Spleen (tissue), 11 donors: Measurements from ENCODE around the gene ELFN1. TPM values are rescaled to one million over a fixed set of nuclear protein-coding genes. Genes with fewer than 3 reads are reported as not detected.
"Not testable (repeated sequence)": the region's sequence is repeated elsewhere in the genome, so short reads cannot be mapped to it uniquely, and the experiment has no call there.

ENCODE experiments used
- DNase-seq: peaks from one replicate; pipeline ENCODE4 v3.0.0-alpha.2; 2020
- H3K27ac ChIP-seq, 8 donors: fragments of 200-600 bp; sonication (generic) in 7 of 8; 1 replicate in 4 of 8; 2 replicates in 4 of 8; pipeline versions ENCODE4 v1.5.0 to v1.8.0; 2016 to 2021; ENCODE audit warnings: inconsistent platforms in 4 of 8, mild to moderate bottlenecking in 4 of 8, moderate library complexity in 1 of 8
- H3K27me3 ChIP-seq, 7 donors: fragments of 200-600 bp; sonication (generic) in 6 of 7; replicated peaks in 1 of 7; 1 replicate in 4 of 7; 2 replicates in 3 of 7; pipeline versions ENCODE4 v1.5.0 to v1.8.0; 2016 to 2021; ENCODE audit warnings: inconsistent platforms in 3 of 7, mild to moderate bottlenecking in 1 of 7
- H3K36me3 ChIP-seq, 6 donors: fragments of 200-600 bp; sonication (generic) in 5 of 6; 1 replicate in 4 of 6; 2 replicates in 2 of 6; pipeline versions ENCODE4 v1.5.0 to v1.8.0; 2016 to 2021; ENCODE audit warnings: inconsistent platforms in 2 of 6
- H3K4me1 ChIP-seq, 6 donors: fragments of 200-600 bp; sonication (generic) in 5 of 6; 1 replicate in 3 of 6; 2 replicates in 3 of 6; pipeline versions ENCODE4 v1.5.0 to v1.8.0; 2016 to 2021; ENCODE audit warnings: inconsistent platforms in 3 of 6
- H3K4me3 ChIP-seq, 8 donors: fragments of 200-600 bp; sonication (generic) in 7 of 8; 1 replicate in 4 of 8; 2 replicates in 4 of 8; pipeline versions ENCODE4 v1.5.0 to v1.8.0; 2016 to 2021; ENCODE audit warnings: inconsistent platforms in 4 of 8, mild to moderate bottlenecking in 4 of 8, moderate library complexity in 2 of 8
- H3K9me3 ChIP-seq, 8 donors: fragments of 200-600 bp; sonication (generic) in 7 of 8; 1 replicate in 4 of 8; 2 replicates in 4 of 8; pipeline versions ENCODE4 v1.5.0 to v1.8.0; 2016 to 2021; ENCODE audit warnings: inconsistent platforms in 4 of 8
- CTCF ChIP-seq, 11 experiments: fragments of 200-600 bp in 7 of 11; fragments of 450-650 bp in 4 of 11; sonication (generic) in 4 of 11; IDR thresholded peaks in 8 of 11; conservative IDR thresholded peaks in 3 of 11; 1 replicate in 7 of 11; 2 replicates in 4 of 11; pipeline versions ENCODE4 v1.4.0 to v1.8.0; 2016 to 2021; ENCODE audit warnings: antibody characterized with exemption in 11 of 11, inconsistent platforms in 4 of 11, mild to moderate bottlenecking in 1 of 11
- POLR2A ChIP-seq, 3 donors: fragments of 450-650 bp; IDR thresholded peaks; one replicate each; pipeline ENCODE4 v1.5.1; 2017; ENCODE audit warnings: antibody characterized with exemption in 3 of 3, mild to moderate bottlenecking in 1 of 3
- POLR2AphosphoS5 ChIP-seq, 3 donors: sonication (generic); formaldehyde crosslinking; IDR thresholded peaks; one replicate each; pipeline ENCODE4 v1.5.1; 2017; ENCODE audit warnings: antibody characterized with exemption in 3 of 3
- WGBS, 5 donors: extraction: QIAGEN DNeasy Blood & Tissue Kit in 3 of 5; methylation state at CpG; one replicate each; pipeline versions ENCODE4 v1.1.5 to v1.1.7; 2013 to 2018; 5-methylcytosine and 5-hydroxymethylcytosine counted together
- intact Hi-C: fragments of 100-400 bp; cut with DNase I; formaldehyde crosslinking; loops from one replicate; pipeline ENCODE4 v1.15.0; 2023; ENCODE audit warnings: low total_unique reads
- polyA plus RNA-seq, 3 donors: library from polyadenylated mRNA; stranded (reverse); fragments of 200-250 nt; gene quantifications; one replicate each; pipeline ENCODE4 v1.2.1, GENCODE V29; 2013
- total RNA-seq, 7 donors: library from RNA; depleted of rRNA in 3 of 7; stranded (reverse); fragments of >200 nt in 3 of 7; fragmentation: NEBNext Ultra II Directional in 4 of 7; extraction: Animal tissue kit (Norgen Biotek cat#: 25700) in 4 of 7; gene quantifications; one replicate each; pipeline versions ENCODE4 v1.1.0 to v1.2.1, GENCODE V29; 2016 to 2021
- donor health status: healthy with polysubstance abuse.
- donor health status: DM: no; HTN: no; CAD: no; lungs with moderate emphysema.
- donor health status: DM: no; HTN: no; CAD: no.
- donor health status: Bipolar disorder and iron deficiency.
- donor health status: healthy.
- donor health status: DM: no; HTN: no; CAD: no.
- donor health status: DM: yes; HTN: yes; CAD: no.

The ELFN1 gene
- total and polyA plus RNA-seq, 10 donors: 0.22 to 3.9 (median 2.4) TPM

GRCh38 chr7:1717095-1717483 is 47.0 kb downstream of the ELFN1 start:
- peaks cover 0 to 23% (median 10%) of the 10 kb centered on the region in 6 donors for H3K4me1 ChIP-seq
- no peak overlapping the region for H3K27ac ChIP-seq
- peaks cover 0 to 29% (median 0%) of the 10 kb centered on the region in 7 donors for H3K27me3 ChIP-seq
- intact Hi-C loops: no loop called here
- H3K9me3 ChIP-seq: no peaks in the 10 kb centered on the region
- no peak for TF ChIP-seq CTCF (IDR thresholded peaks at IDR 0.05 in 8 of 11, conservative IDR thresholded peaks at IDR 0.05 in 3 of 11)
- TF ChIP-seq POLR2A (IDR thresholded peaks at IDR 0.05): no peak
- no peak for TF ChIP-seq POLR2AphosphoS5 (IDR thresholded peaks at IDR 0.05)
- DNase-seq: no peak
- no peak overlapping the region for H3K4me3 ChIP-seq
- WGBS, 5 donors: 71 to 94% (median 90%) methylated on average over 5 to 10 of the region's 10 CpGs
- H3K36me3 ChIP-seq: no peaks in the 10 kb centered on the region

GRCh38 chr7:1717903-1718676 is 48.0 kb downstream of the ELFN1 start:
- peaks cover 0 to 18% (median 9%) of the 10 kb centered on the region in 6 donors for H3K4me1 ChIP-seq
- no peak for DNase-seq
- peaks cover 0 to under 1% (median 0%) of the 10 kb centered on the region in 8 donors for H3K9me3 ChIP-seq
- intact Hi-C loops: no loop called here
- no peak overlapping the region for H3K4me3 ChIP-seq
- peaks cover 0 to 29% (median 0%) of the 10 kb centered on the region in 7 donors for H3K27me3 ChIP-seq
- TF ChIP-seq POLR2A (IDR thresholded peaks at IDR 0.05) (no peak), POLR2AphosphoS5 (IDR thresholded peaks at IDR 0.05) (no peak), CTCF (IDR thresholded peaks at IDR 0.05 in 8 of 11, conservative IDR thresholded peaks at IDR 0.05 in 3 of 11) (no peak)
- WGBS, 5 donors: 92 to 95% (median 94%) methylated on average over 15 of the region's 15 CpGs
- no peaks in the 10 kb centered on the region for H3K36me3 ChIP-seq
- no peak overlapping the region for H3K27ac ChIP-seq

- intact Hi-C loops, H3K36me3 ChIP-seq, H3K9me3 ChIP-seq, DNase-seq, H3K27ac ChIP-seq, H3K4me3 ChIP-seq: not testable (repeated sequence)
- 64 to 78% (median 68%) methylated on average over 3 to 10 of the region's 10 CpGs for WGBS, 5 donors
- peaks cover 0 to 25% (median 0%) of the 10 kb centered on the region in 7 donors for H3K27me3 ChIP-seq
- H3K4me1 ChIP-seq: peaks cover 0 to 11% (median 3%) of the 10 kb centered on the region in 6 donors
Measured at GRCh38 chr7:1718850-1719249, 48.8 kb downstream of the ELFN1 start.

GRCh38 chr7:1719256-1719655 is 49.2 kb downstream of the ELFN1 start:
- intact Hi-C loops, DNase-seq: not testable (repeated sequence)
- WGBS, 5 donors: 76 to 82% (median 79%) methylated on average over 6 to 13 of the region's 13 CpGs

GRCh38 chr7:1719913-1720312 is 49.8 kb downstream of the ELFN1 start:
- H3K27ac ChIP-seq: no peak overlapping the region
- TF ChIP-seq POLR2A (IDR thresholded peaks at IDR 0.05) (no peak), CTCF (IDR thresholded peaks at IDR 0.05 in 8 of 11, conservative IDR thresholded peaks at IDR 0.05 in 3 of 11) (no peak), POLR2AphosphoS5 (IDR thresholded peaks at IDR 0.05) (no peak)
- H3K27me3 ChIP-seq: peaks cover 0 to 27% (median 0%) of the 10 kb centered on the region in 7 donors
- H3K4me1 ChIP-seq: peaks cover 0 to 7% (median 0%) of the 10 kb centered on the region in 6 donors
- H3K36me3 ChIP-seq: no peaks in the 10 kb centered on the region
- no peak for DNase-seq
- H3K9me3 ChIP-seq: peaks cover 0 to 5% (median 0%) of the 10 kb centered on the region in 8 donors
- intact Hi-C loops: no loop called here
- H3K4me3 ChIP-seq: no peak overlapping the region
- 61 to 78% (median 74%) methylated on average over 7 of the region's 7 CpGs for WGBS, 5 donors

More at GRCh38 chr7:1719256-1719655, 49.2 kb downstream of the ELFN1 start:
- H3K27me3 ChIP-seq: peaks cover 0 to 25% (median 0%) of the 10 kb centered on the region in 7 donors
- not testable (repeated sequence) for H3K4me1 ChIP-seq, H3K9me3 ChIP-seq, H3K36me3 ChIP-seq, H3K4me3 ChIP-seq, H3K27ac ChIP-seq
